ENCODE data around the gene BTG2.

GRCh38 chr1:203325418-203326091 is 20.2 kb downstream of the BTG2 start:
- TF ChIP-seq POLR2A (IDR thresholded peaks at IDR 0.05; ENCODE audit: low read depth, low read length) = no peak
- no peak; the same call in 1 of the 2 replicates for TF ChIP-seq POLR2AphosphoS5 (IDR thresholded peaks at IDR 0.05; ENCODE audit: low read depth, low read length)

All from GM12892 (cell line).